CD14-positive monocyte (primary cell): ENCODE results near the gene ST6GALNAC3. TPM values are rescaled to one million over a fixed set of nuclear protein-coding genes. Genes with fewer than 3 reads are reported as not detected.

ENCODE experiments used
- DNase-seq, 3 donors: peaks; one replicate each; pipeline ENCODE4 v3.0.0-alpha.2; 2011 to 2022
- H2AFZ ChIP-seq: 2 replicates; pipeline ENCODE4 v1.6.0; 2012; ENCODE audit warnings: mild to moderate bottlenecking, low read depth, low read length, inconsistent platforms; ENCODE audit not compliant: insufficient read depth, poor library complexity, severe bottlenecking
- H3K27ac ChIP-seq, 2 donors: 1 replicate in 1 of 2; 2 replicates in 1 of 2; pipeline ENCODE4 v1.5.1; 2012 to 2013; ENCODE audit warnings: low read length in 2 of 2, control low read depth in 1 of 2, inconsistent platforms in 1 of 2, low read depth in 1 of 2, mild to moderate bottlenecking in 1 of 2
- H3K27me3 ChIP-seq, 2 donors: one replicate each; pipeline versions ENCODE4 v1.6.0 to v1.6.1; 2011 to 2013; ENCODE audit warnings: low read length in 2 of 2; ENCODE audit not compliant: control insufficient read depth in 2 of 2, insufficient read depth in 2 of 2
- H3K36me3 ChIP-seq, 2 donors: replicated peaks in 1 of 2; 1 replicate in 1 of 2; 2 replicates in 1 of 2; pipeline versions ENCODE4 v1.5.1 to v1.6.1; 2012 to 2013; ENCODE audit warnings: low read length in 2 of 2, control low read depth in 1 of 2, inconsistent platforms in 1 of 2, mild to moderate bottlenecking in 1 of 2; ENCODE audit not compliant: insufficient read depth in 2 of 2, control insufficient read depth in 1 of 2
- H3K4me1 ChIP-seq, 2 donors: 1 replicate in 1 of 2; 2 replicates in 1 of 2; pipeline versions ENCODE4 v1.5.1 to v1.6.1; 2012 to 2013; ENCODE audit warnings: low read length in 2 of 2, control low read depth in 1 of 2, inconsistent platforms in 1 of 2, mild to moderate bottlenecking in 1 of 2, moderate library complexity in 1 of 2; ENCODE audit not compliant: insufficient read depth in 2 of 2, control insufficient read depth in 1 of 2
- H3K4me2 ChIP-seq: replicated peaks from 2 replicates; pipeline ENCODE3; 2012; ENCODE audit warnings: low read length, moderate library complexity, mild to moderate bottlenecking; ENCODE audit not compliant: poor library complexity, severe bottlenecking; ENCODE audit errors: extremely low read depth
- H3K4me3 ChIP-seq, 3 experiments: fragments of 200-600 bp in 1 of 3; sonication (generic) in 1 of 3; replicated peaks in 1 of 3; 1 replicate in 2 of 3; 2 replicates in 1 of 3; pipeline ENCODE4 v1.5.1; 2011 to 2013; ENCODE audit warnings: low read length in 3 of 3, mild to moderate bottlenecking in 3 of 3, control low read depth in 2 of 3, low read depth in 2 of 3, inconsistent platforms in 1 of 3, moderate library complexity in 1 of 3
- H3K79me2 ChIP-seq: 2 replicates; pipeline ENCODE4 v1.6.0; 2012; ENCODE audit warnings: mild to moderate bottlenecking, control low read depth, inconsistent platforms, low read length, moderate library complexity; ENCODE audit not compliant: insufficient read depth
- H3K9ac ChIP-seq: 2 replicates; pipeline ENCODE4 v1.6.0; 2017; ENCODE audit warnings: low read length, mild to moderate bottlenecking; ENCODE audit not compliant: insufficient read depth, poor library complexity, severe bottlenecking
- H3K9me3 ChIP-seq, 2 donors: replicated peaks in 1 of 2; 1 replicate in 1 of 2; 2 replicates in 1 of 2; pipeline versions ENCODE4 v1.5.1 to v1.6.1; 2012 to 2013; ENCODE audit warnings: low read length in 2 of 2, control low read depth in 1 of 2; ENCODE audit not compliant: control insufficient read depth in 1 of 2, insufficient read depth in 1 of 2
- H4K20me1 ChIP-seq: 2 replicates; pipeline ENCODE4 v1.6.0; 2012; ENCODE audit warnings: mild to moderate bottlenecking, low read length, control low read depth, moderate library complexity; ENCODE audit not compliant: insufficient read depth
- H3K27ac Mint-ChIP-seq, 7 donors: one replicate each; pipeline ENCODE4 v1.8.0; 2020; ENCODE audit warnings: mild to moderate bottlenecking in 7 of 7, mixed read lengths in 7 of 7, moderate library complexity in 6 of 7, inconsistent platforms in 2 of 7
- H3K27me3 Mint-ChIP-seq, 3 donors: one replicate each; pipeline ENCODE4 v1.8.0; 2021 to 2022; ENCODE audit warnings: low read depth in 3 of 3, mild to moderate bottlenecking in 3 of 3, mixed read lengths in 3 of 3, moderate library complexity in 3 of 3, inconsistent platforms in 1 of 3
- H3K36me3 Mint-ChIP-seq, 2 donors: one replicate each; pipeline ENCODE4 v1.8.0; 2020; ENCODE audit warnings: mixed read lengths in 2 of 2, inconsistent platforms in 1 of 2, mild to moderate bottlenecking in 1 of 2
- H3K4me1 Mint-ChIP-seq: one replicate; pipeline ENCODE4 v1.8.0; 2020; ENCODE audit warnings: mild to moderate bottlenecking, mixed read lengths
- H3K4me3 Mint-ChIP-seq, 2 donors: one replicate each; pipeline ENCODE4 v1.8.0; 2020; ENCODE audit warnings: mild to moderate bottlenecking in 2 of 2, mixed read lengths in 2 of 2, moderate library complexity in 1 of 2
- H3K9me3 Mint-ChIP-seq, 7 donors: one replicate each; pipeline ENCODE4 v1.8.0; 2020 to 2022; ENCODE audit warnings: mixed read lengths in 7 of 7, mild to moderate bottlenecking in 6 of 7, moderate library complexity in 6 of 7, inconsistent platforms in 2 of 7
- WGBS: methylation state at CpG from one replicate; pipeline ENCODE4 v1.1.5; 2013; ENCODE audit warnings: missing lambda C conversion rate; ENCODE audit not compliant: insufficient coverage; 5-methylcytosine and 5-hydroxymethylcytosine counted together
- intact Hi-C, 2 donors: fragments of 100-400 bp; cut with micrococcal nuclease; formaldehyde crosslinking; loops; one replicate each; pipeline versions ENCODE4 v1.15.0 to v1.15.1; 2023
- polyA plus RNA-seq, 3 donors: library from polyadenylated mRNA; depleted of rRNA in 1 of 3; unstranded in 2 of 3; stranded (reverse) in 1 of 3; fragments of 300-500 nt in 2 of 3; fragments of >200 nt in 1 of 3; fragmentation: Illumina TruSeq in 2 of 3; gene quantifications; 1 replicate in 2 of 3; 2 replicates in 1 of 3; pipeline ENCODE4 v1.2.3, GENCODE V29; 2012 to 2021
- TF ChIP-seq, protein P1 (sequence below): fragments of 200-600 bp; IDR thresholded peaks from one replicate; pipeline ENCODE4 v1.8.0; 2022; ENCODE audit warnings: antibody characterized with exemption, mild to moderate bottlenecking

Gene ST6GALNAC3
- polyA plus RNA-seq, 3 donors: 6.5 to 9.2 (median 7.6) TPM

DNA sequence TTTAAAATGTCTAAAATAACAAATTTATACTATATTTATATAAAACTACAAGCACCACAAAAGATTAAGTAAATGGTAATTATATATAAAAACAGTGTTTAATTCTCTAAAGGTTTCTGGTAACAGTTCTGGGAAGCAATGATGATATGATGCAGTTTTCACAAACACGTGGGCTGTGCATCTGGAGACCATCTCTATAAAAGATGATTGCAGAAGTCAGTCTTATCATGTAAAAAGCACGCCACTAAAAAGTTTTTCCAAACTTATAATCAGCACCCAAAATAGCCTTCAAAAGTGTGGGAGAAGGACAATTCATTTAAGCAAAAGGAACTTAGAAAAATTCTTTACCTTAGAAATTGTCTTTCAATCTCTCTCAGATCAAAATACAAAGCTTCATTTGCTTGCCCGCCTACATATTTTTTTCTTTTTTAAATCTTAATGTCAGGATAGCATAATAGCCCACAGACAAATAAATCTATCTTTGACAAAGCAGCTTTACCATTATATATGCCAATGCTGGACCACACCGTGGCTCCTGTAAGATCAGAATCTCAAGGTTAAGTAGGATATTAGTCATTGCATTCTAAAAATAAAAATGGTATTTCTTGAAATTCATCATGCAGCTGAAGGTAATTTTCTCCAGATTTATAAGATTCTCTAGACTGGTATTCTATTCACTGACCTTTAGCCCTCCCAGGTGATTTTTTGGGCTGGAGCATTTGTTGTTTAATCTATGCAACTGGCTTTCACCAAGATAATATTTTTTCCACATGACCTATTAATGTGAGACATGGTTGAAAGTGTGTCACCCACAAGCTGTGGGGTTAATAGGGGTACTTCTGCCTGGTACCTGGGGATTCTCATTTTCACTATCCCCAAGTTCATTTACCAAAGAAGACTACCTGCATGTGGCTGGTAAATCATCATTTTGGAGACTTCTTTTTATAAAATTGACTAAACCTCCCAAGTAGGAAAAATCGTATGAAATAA lies 603.2 kb downstream of the ST6GALNAC3 start:
- H3K79me2 ChIP-seq: no peaks in the 10 kb centered on the region
- Mint-ChIP-seq H3K27me3 (peaks cover 0 to 2% (median 0%) of the 10 kb centered on the region in 3 donors), H3K4me1 (no peaks in the 10 kb centered on the region), H3K4me3 (no peak overlapping the region), H3K36me3 (no peaks in the 10 kb centered on the region), H3K27ac (no peak overlapping the region), H3K9me3 (peaks cover 0 to 5% (median 2%) of the 10 kb centered on the region in 7 donors)
- H3K4me1 ChIP-seq: no peaks in the 10 kb centered on the region
- H3K27ac ChIP-seq: no peak overlapping the region
- no peak for DNase-seq
- H3K4me3 ChIP-seq: no peak overlapping the region
- no peaks in the 10 kb centered on the region for H3K27me3 ChIP-seq
- peaks cover 0 to 3% of the 10 kb centered on the region in 2 donors for H3K9me3 ChIP-seq
- no peaks in the 10 kb centered on the region for H3K36me3 ChIP-seq
- H4K20me1 ChIP-seq: no peaks in the 10 kb centered on the region
- TF ChIP-seq, protein P1, sequence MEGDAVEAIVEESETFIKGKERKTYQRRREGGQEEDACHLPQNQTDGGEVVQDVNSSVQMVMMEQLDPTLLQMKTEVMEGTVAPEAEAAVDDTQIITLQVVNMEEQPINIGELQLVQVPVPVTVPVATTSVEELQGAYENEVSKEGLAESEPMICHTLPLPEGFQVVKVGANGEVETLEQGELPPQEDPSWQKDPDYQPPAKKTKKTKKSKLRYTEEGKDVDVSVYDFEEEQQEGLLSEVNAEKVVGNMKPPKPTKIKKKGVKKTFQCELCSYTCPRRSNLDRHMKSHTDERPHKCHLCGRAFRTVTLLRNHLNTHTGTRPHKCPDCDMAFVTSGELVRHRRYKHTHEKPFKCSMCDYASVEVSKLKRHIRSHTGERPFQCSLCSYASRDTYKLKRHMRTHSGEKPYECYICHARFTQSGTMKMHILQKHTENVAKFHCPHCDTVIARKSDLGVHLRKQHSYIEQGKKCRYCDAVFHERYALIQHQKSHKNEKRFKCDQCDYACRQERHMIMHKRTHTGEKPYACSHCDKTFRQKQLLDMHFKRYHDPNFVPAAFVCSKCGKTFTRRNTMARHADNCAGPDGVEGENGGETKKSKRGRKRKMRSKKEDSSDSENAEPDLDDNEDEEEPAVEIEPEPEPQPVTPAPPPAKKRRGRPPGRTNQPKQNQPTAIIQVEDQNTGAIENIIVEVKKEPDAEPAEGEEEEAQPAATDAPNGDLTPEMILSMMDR: no peak
- H3K9ac ChIP-seq: no peak overlapping the region
- H3K4me2 ChIP-seq: no peak overlapping the region
- no peak overlapping the region for H2AFZ ChIP-seq
- WGBS: 86% methylated on average over 1 of the region's 5 CpGs
- intact Hi-C loops: no loop called here

DNA sequence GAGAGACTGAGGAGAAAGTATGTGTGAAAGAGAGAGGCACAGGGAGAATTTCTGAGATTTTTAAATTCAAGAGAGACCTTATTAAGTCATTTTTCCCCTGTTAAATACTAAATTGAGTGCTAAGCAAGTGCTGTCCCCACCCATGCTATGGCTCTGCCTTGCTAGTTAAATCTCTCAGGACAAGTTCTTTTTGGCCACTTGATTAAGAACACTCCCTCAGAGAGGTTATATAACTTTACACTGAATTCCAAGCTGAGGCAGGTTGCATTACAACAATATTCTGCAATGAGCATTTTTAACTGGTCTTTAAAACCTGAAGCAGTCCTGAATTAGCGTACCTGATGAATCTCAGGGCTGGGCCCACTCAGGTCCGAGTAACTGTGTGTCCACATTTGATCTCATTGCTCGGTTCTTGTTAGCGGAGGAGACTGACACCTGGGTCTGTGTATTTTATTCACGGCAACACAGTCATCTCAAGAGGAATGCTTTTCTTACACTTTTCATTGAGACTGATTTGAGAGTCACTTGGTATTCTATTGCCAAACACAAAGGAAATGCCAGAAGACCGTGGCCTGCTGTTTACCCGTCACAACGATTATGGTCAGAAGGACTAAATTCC lies 605.1 kb downstream of the ST6GALNAC3 start:
- Histone ChIP-seq H3K9ac (no peak overlapping the region), H2AFZ (no peak overlapping the region), H3K27ac (no peak overlapping the region), H3K79me2 (no peaks in the 10 kb centered on the region), H3K27me3 (no peaks in the 10 kb centered on the region), H3K4me2 (no peak overlapping the region), H4K20me1 (no peaks in the 10 kb centered on the region), H3K4me3 (no peak overlapping the region), H3K36me3 (no peaks in the 10 kb centered on the region), H3K9me3 (no peaks in the 10 kb centered on the region), H3K4me1 (no peaks in the 10 kb centered on the region)
- peaks cover 0 to 4% (median 2%) of the 10 kb centered on the region in 7 donors for H3K9me3 Mint-ChIP-seq
- no peak overlapping the region for H3K27ac Mint-ChIP-seq
- no peaks in the 10 kb centered on the region for H3K4me1 Mint-ChIP-seq
- TF ChIP-seq, protein P1: no peak
- DNase-seq: no peak
- H3K4me3 Mint-ChIP-seq: no peak overlapping the region
- 97% methylated on average over 4 of the region's 8 CpGs for WGBS
- H3K27me3 Mint-ChIP-seq: peaks cover 0 to 2% (median 0%) of the 10 kb centered on the region in 3 donors
- no peaks in the 10 kb centered on the region for H3K36me3 Mint-ChIP-seq
- intact Hi-C loops: no loop called here
